H7 (cell line): ENCODE results near the gene PON3. TPM values are rescaled to one million over a fixed set of nuclear protein-coding genes. Genes with fewer than 3 reads are reported as not detected.
"Not testable (repeated sequence)": the region's sequence is repeated elsewhere in the genome, so short reads cannot be mapped to it uniquely, and the experiment has no call there.

ENCODE experiments used
- DNase-seq: peaks from one replicate; pipeline ENCODE4 v3.0.0; 2012
- H3K27me3 ChIP-seq: 2 replicates; pipeline ENCODE4 v1.6.0; 2011; ENCODE audit warnings: mild to moderate bottlenecking, low read length; ENCODE audit not compliant: control insufficient read depth, insufficient read depth
- H3K36me3 ChIP-seq: replicated peaks from 2 replicates; pipeline ENCODE4 v1.5.1; 2011; ENCODE audit warnings: low read length; ENCODE audit not compliant: control insufficient read depth, insufficient read depth
- H3K4me3 ChIP-seq: 2 replicates; pipeline ENCODE4 v1.5.1; 2011; ENCODE audit warnings: low read depth, mild to moderate bottlenecking, control low read depth, low read length, moderate library complexity; ENCODE audit not compliant: insufficient read depth
- total RNA-seq: library from RNA; depleted of rRNA; stranded (reverse); fragments of >200 nt; shearing (Covaris generic); gene quantifications from 2 replicates; pipeline ENCODE4 v1.2.3, GENCODE V29; 2014

Gene PON3
- total RNA-seq, 1 experiment from 2014 or later: not detected

DNA sequence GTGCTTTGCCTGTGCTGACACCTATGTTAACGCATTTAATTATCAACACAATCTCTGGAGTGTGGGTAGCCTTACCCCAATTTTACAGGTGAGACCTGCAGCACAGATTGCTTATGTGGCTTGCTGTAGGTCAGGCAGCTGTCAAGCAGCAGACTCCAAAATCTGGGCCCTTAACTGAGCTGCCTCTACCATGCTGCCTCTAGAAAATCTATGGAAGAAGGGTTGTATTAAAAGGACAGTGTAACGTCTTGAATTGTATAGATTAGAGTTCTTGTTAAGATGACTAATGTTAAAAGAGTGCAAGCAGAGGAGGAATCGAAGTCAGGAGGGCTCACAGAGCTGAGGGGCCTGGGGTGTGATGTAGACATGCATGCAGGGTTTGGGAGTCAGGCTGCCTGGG is 1.2 kb upstream of the PON3 start:
- Histone ChIP-seq H3K27me3 (no peaks in the 10 kb centered on the region), H3K36me3 (no peaks in the 10 kb centered on the region), H3K4me3 (no peak overlapping the region)
- DNase-seq: no peak

DNA sequence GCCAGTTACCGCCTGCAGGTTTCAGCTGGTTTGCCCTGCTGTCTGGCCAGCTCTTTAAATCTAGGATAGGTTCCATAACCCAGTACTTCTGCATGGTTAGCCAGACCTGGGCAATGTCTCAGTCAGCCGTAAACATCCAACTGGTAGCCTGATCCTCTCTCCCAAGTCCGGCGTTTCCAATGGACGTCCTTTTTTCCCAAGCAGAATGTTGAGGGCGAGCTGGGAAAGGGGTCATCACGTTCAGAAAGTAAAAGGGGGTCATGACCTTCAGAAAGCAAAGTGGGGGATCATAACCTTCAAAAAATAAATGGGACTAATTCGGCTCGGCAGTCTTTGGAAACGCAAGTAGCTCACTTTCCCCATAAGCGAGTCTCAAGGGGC is 430 bp downstream of the PON3 start:
- Histone ChIP-seq H3K27me3 (no peaks in the 10 kb centered on the region), H3K4me3 (no peak overlapping the region), H3K36me3 (no peaks in the 10 kb centered on the region)
- no peak for DNase-seq

DNA sequence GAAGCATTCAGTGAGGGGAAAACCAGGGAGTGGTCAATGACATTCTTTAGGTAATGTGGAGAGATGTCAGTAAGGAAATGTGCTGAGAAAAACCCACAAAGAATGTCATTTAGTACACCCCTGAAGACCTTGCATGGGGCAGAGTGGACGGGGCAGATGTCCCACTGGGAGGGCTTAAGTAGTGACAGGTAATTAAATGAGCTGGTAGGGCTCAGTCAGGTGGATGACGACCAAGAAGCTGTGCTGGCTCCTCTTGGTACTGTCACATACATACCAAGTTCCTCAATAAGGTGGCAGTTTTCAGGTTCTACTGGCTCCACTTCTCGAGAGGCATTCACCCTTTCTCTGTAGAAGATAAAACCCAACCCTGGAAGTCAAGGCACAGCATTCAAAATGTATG is 1.8 kb downstream of the PON3 start:
- Histone ChIP-seq H3K27me3 (no peaks in the 10 kb centered on the region), H3K4me3 (no peak overlapping the region), H3K36me3 (no peaks in the 10 kb centered on the region)
- DNase-seq: peak; percentile 12

DNA sequence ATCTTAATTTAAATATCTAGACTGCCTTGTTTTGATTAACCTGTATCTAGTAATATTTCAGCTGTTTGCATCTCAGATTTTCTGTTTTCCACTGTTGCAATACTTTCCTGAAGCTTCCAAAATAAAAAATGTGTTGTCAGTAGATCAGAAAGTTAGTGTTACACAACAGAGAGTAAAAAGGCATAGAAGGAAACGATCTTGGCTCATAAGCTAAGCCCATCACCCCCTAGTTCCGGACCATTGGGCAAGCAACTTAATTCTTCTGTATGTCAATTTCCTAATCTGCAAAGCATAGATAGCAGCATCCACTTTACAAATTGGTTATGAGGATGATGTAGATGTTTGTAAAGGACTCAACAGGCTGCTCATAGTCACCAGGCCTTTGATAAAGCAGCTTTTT is 4.4 kb downstream of the PON3 start:
- no peak for DNase-seq

DNA sequence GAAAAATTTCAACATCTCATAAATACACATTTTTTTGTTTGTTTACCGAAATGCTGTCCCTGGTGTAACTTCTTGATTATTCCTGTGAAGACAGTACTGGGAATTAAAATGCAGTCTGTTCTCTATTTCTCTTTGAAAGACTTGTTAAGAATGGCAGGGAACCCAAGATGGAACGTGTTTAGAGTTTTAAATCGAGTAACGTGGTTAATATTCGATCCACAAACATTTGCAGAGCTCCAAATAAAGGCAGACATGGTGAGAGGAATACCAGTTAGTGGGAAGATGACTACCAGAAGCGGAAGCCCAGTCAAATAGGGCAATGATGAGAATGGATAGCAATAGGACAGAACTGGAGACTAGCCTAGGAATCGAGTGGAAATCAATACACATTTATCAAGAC is 6.7 kb downstream of the PON3 start:
- Histone ChIP-seq H3K4me3 (no peak overlapping the region), H3K27me3 (no peaks in the 10 kb centered on the region), H3K36me3 (no peaks in the 10 kb centered on the region)
- no peak for DNase-seq

More for the DNA sequence above, 4.4 kb downstream of the PON3 start:
- H3K4me3 ChIP-seq: no peak overlapping the region
- H3K36me3 ChIP-seq: no peaks in the 10 kb centered on the region
- no peaks in the 10 kb centered on the region for H3K27me3 ChIP-seq

DNA sequence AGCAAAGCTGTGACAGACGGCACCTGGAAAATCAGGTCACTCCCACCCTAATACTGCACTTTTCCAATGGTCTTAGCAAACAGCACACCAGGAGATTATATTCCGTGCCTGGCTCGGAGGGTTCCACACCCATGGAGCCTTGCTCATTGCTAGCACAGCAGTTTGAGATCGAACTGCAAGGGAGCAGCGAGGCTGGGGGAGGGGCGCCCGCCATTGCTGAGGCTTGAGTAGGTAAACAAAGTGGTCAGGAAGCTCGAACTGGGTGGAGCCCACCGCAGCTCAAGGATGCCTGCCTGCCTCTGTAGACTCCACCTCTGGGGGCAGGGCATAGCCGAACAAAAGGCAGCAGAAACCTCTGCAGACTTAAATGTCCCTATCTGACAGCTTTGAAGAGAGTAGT is 16.7 kb downstream of the PON3 start:
- DNase-seq, H3K36me3 ChIP-seq, H3K4me3 ChIP-seq, H3K27me3 ChIP-seq: not testable (repeated sequence)

DNA sequence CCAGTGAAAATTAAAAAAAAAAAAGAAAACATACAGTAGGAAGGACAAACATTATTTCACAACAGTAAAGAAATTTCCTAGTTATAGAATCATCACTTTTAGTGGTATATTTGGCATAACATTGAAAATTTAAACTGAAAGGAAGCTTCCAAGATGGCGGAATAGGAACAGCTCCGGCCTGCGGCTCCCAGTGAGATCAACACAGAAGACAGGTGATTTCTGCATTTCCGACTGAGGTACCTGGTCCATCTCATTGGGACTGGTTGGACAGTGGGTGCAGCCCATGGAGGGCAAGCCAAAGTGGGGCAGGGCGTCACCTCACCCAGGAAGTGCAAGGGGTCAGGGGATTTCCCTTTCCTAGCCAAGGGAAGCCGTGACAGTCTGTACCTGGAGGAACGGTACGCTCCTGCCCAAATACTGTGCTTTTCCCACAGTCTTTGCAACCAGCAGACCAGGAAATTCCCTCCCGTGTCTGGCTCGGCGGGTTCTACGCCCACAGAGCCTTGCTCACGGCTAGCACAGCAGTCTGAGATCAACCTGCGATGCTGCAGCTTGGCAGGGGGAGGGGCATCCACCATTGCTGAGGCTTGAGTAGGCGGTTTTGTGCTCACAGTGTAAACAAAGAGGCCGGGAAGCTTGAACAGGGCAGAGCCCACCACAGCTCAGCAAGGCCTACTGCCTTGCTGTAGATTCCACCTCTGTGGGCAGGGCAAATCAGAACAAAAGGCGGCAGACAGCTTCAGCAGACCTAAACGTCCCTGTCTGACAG is 19.4 kb downstream of the PON3 start:
- no peaks in the 10 kb centered on the region for H3K36me3 ChIP-seq
- H3K4me3 ChIP-seq: no peak overlapping the region
- H3K27me3 ChIP-seq: no peaks in the 10 kb centered on the region
- no peak for DNase-seq

DNA sequence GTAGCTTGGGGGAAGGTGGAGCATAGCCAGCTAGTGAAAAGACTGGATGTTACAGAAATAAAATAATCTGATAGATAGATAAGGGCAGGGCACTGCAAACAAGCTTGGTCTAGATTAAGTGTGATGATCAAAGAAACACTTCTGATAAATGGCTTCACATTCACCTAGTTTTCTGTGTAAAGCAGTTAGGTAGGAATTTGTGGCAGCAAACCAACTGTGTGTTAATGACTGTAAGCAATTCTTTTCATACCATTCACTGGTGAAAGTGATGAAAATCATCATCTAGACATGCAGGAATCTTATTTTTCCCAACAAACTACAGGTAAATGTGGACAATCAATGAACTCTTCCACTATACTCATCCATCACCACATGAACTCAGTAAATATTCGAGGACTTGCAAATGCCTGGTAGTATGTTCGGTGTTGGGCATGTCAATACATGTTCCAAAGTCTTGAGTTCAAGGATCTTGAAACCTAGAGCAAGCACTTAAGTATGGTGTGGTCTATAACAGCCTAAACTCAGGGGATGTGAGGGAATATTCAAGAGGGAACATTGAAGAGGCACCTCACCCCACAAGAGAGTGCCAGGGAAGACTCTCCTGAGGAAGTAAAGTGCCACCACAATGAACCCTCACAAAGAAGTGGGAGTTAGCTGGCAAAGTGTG is 20.5 kb downstream of the PON3 start:
- Histone ChIP-seq H3K4me3 (no peak overlapping the region), H3K36me3 (no peaks in the 10 kb centered on the region), H3K27me3 (no peaks in the 10 kb centered on the region)
- DNase-seq: no peak

DNA sequence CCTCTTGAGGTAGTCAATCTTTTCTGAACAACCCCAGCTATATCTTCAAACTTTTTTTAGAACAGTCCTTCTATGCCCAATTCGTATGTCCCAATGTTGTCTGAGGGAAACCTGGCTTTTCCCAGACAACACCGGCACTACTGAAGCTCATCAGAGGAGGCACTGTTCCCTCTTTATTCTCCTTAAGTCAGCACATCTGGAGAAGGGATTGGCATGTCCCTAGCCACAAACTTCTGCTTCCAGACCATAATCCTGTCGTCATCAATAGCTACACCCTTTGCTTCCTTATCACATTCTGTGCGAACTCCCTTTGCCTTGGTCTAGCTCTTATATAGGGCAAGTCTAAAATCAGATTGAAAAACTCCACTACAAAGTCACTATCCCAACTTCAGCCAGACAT is 22.9 kb downstream of the PON3 start:
- DNase-seq: no peak
- no peaks in the 10 kb centered on the region for H3K27me3 ChIP-seq

DNA sequence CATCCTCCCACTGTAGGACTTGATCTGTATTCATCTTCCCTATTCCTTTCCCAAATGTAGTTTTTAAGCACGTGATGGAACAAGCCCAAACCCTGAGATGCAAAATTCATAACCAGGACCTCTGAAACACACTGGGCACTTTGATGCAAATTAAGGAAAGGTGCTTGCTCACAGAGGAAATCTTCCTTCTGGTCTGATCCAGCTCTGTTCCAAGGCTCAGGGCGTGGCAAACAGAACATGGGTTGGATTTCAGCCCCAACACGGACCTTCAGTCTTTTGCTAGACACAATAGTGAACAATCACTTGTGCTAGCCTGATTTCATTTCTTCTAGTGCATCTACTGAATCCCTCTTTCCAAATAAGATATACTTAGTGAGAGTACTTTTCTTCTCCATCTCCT is 27.9 kb downstream of the PON3 start:
- Histone ChIP-seq H3K27me3 (no peaks in the 10 kb centered on the region), H3K36me3 (no peaks in the 10 kb centered on the region), H3K4me3 (no peak overlapping the region)
- DNase-seq: no peak

More for the DNA sequence above, 22.9 kb downstream of the PON3 start:
- Histone ChIP-seq H3K4me3 (no peak overlapping the region), H3K36me3 (no peaks in the 10 kb centered on the region)

DNA sequence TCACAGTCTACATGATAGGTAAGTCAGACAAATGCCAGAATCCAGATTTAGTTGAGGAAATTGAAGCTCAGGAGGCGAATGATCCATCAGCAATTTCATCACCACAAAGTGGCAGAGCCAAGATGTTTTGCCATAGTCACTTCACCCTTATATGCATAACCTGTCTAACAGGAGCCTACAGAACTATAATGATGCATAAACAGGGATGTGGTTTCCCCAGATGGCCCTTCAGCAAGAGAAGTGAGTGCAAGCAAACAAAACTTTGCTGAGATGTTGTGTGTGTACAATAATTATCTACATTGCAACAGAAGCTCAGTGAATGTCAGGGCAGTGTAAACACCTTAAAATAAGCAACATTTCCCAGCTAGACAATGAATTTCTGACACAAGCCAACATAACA is 28.6 kb downstream of the PON3 start:
- Histone ChIP-seq H3K36me3 (no peaks in the 10 kb centered on the region), H3K4me3 (no peak overlapping the region), H3K27me3 (no peaks in the 10 kb centered on the region)
- no peak for DNase-seq

DNA sequence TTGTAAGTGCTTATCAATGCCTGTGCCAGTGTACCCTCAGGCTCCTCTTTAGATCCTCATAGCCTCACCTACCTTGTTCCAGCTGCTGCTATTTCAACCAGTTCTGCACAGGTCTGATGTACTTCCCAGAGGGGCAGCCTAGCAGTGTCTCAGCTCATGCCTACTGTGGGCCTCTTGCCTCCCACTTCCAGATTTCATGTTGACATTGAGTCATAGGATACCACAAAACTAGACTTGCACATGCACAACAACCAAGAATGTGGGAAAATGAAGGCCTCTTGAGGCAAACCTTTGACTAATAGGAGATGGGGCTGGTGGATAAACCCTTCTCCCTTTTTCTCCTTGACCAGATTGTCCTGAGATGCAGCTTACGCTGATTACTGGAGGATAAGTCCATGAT is 31.0 kb downstream of the PON3 start:
- Histone ChIP-seq H3K27me3 (no peaks in the 10 kb centered on the region), H3K4me3 (no peak overlapping the region), H3K36me3 (no peaks in the 10 kb centered on the region)
- no peak for DNase-seq

DNA sequence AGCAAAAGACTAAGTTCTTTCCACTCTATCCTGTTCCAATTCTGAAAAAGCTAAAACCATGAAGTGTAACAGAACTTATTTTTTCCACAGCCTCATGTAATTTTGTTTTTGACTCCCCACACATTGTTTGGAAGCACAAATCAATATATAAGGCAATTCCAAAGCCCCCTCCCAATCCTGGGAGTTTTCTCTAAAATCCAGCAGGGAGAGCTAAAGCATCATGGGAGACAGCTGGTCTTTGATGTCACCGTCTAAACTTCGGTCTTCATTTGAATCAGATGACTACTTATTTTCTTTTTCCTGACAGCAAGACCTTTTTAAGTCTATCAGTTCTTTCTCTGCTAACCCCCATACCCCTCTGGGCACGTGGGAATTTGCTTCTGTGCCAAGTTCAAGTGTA is 38.6 kb downstream of the PON3 start:
- H3K27me3 ChIP-seq: no peaks in the 10 kb centered on the region
- no peak overlapping the region for H3K4me3 ChIP-seq
- H3K36me3 ChIP-seq: no peaks in the 10 kb centered on the region
- DNase-seq: peak; percentile 4

DNA sequence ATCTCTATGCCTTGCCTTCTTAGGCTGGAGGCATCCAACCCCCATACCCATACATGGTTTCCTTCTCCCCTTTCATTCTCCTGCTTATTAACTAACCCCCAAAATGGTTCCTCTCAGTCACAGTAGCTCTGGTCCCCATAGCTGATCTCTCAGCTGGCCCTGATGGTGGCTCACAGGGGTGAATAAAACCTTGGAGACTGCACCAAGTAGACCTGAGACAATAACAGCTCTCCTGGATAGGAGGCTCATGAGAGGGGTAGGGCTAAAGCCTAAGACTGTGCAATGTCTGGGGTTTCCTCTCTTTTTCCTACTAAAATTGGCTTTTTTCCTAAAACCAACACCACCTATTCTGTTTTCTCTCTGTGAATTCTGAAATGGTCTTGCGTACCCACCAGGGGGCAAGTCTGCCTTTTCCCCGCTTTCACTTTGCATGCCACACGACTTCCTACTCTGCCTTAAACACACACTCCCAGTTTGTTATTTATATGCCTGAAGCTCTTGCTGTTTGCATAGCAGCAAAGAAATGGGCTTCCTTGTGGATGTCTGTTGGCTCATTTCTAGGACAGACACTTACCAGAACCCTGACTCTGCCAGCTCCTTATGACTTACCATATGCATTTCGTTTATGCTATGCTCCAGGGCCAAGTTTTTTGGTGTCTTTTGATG is 53.4 kb downstream of the PON3 start:
- Histone ChIP-seq H3K36me3 (no peaks in the 10 kb centered on the region), H3K27me3 (no peaks in the 10 kb centered on the region), H3K4me3 (no peak overlapping the region)
- DNase-seq: peak; percentile 18

DNA sequence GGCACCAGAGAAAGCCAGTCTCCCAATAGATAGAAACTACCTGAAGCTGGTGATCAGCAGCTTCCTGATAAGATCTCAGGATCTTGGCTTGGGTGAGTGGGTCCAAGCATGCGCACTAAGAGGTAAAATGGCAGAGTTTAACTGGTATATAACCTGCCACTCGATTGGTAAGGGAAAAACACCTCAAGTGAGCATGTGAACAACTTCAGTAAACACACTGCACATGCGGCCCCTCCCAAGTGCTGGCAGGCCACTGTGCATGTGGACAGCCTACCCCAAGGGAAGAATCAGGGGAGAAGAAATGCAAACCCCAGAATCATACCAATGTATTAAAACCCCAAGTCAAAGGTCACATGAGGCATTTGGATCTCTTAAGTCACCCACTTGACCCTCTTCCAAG is 54.1 kb downstream of the PON3 start:
- Histone ChIP-seq H3K4me3 (no peak overlapping the region), H3K27me3 (no peaks in the 10 kb centered on the region), H3K36me3 (no peaks in the 10 kb centered on the region)
- no peak for DNase-seq
